NCI-H1436 treated with DMSO at 0.1 percent for 48 hours (cell line): Measurements from ENCODE around the gene BMAL1.

ENCODE experiments used
- DNase-seq: peaks from one replicate; lab custom pipeline; 2025; lab: John Stamatoyannopoulos, UW

Gene BMAL1

GRCh38 chr11:13291800-13292199 is 14.2 kb downstream of the BMAL1 start:
- no peak for DNase-seq

DNA sequence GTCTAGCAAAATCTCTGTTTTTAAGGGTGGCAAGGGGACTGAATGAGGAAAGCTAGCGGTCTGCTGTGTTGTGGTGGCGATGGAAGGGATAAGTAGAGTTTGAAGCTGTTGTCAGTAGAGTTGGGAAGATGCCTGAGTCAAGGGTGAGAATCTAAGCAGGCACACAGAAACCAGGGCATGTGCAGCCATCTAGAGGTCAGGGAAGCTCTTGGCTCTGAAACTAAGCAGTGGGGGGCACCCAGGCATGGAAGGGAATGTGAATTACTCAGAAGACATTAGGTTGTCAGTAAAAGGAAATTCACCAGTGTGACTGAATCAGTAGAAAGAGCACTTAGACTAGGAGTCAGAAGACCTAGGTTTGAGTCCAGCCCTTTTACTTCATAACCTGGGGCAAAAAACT is 15.4 kb downstream of the BMAL1 start:
- no peak for DNase-seq

- no peak for DNase-seq
These were observed 16.6 kb downstream of the BMAL1 start for GRCh38 chr11:13294178-13294577.

DNA sequence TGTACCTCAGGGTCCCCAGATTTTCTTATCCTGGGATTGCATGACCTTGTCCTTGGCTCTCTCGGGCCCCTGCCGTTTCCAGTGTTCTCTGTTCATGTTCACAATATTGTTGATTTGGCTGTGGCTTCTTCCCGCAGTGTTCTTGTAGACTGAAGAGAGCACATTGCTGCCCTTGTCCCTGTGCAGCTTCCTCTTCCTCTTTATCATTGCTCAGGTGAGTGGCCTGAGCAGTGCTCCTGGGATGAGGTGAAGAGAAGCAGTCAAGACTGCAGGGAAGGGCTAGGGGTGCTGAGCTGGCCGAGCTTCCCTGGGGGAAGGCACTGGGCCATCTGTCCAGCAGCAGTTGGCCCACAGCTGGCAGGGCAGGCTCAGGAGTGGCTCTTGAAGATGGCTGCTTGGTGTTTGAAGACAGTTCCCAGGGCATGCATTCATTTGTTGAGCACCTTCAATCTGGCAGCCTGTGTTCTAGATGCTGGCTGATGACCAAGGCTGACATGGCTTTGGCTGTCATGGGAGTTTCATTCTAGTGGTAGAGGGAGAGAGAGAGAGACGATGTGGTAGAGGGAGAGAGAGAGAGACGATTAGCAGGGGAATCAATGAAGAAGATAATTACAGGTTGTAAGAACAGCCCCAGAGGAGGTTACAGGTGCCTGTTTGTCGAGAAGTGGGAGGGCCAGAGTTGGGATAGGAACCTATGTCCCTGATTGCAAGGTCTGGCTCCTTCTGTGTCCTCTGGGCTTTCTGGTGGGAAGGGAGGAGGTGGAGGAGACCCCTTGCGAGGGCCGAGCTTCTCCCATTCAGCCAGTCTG is 17.4 kb downstream of the BMAL1 start:
- DNase-seq: no peak

DNA sequence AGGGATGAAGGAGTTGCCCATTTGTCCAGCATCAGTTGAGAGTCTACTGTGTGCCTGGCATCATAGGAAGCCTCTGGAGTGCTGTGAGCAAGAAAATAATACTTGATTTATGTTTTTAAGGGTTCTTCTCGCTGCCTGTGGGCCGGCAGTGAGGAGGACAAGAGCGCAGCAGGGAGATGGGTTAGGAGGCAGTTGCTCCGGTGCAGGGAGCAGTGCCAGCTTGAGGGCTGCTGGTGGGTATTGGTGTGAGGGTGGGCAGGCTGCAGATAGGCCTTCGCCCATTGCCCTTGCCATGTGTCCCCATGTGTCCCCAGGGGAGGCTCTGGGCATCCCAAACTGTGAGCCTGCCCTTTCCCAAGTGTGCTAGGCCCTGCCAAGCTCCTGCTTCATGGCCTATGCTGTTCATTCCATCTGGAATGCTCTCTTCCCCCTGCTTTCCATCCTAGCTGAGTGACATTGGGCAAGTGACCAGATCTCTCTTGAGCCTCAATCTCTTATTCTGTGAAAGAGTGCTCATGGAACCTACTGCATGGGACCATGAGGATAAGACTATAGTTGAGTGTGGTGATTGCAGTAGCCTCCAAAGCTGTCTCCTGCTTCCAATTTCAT is 19.8 kb downstream of the BMAL1 start:
- DNase-seq: no peak

GRCh38 chr11:13297917-13298356 is 20.3 kb downstream of the BMAL1 start:
- DNase-seq: no peak

DNA sequence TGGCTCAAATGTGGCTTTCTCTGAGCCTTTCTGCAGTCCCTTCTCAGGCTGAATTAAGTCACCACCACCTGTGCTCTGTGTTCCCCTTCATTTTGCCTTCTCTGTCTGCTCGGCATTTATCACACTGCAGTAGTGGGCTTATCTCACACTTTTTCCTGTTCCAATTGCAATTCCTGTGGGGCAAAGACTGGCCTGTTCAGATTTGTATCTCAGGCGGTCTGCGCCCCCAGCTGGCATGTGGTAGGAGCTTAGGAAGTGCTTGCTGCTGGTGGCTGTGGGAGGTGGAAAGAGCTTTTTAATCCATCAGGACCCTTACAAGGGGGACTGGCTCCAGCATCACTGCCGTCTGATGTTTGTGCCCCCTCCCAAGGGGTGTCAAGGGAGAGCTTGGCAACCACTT is 21.2 kb downstream of the BMAL1 start:
- no peak for DNase-seq

- no peak for DNase-seq
These were observed 23.9 kb downstream of the BMAL1 start for GRCh38 chr11:13301522-13301921.

- no peak for DNase-seq
These were observed 24.9 kb downstream of the BMAL1 start for GRCh38 chr11:13302420-13302958.

DNA sequence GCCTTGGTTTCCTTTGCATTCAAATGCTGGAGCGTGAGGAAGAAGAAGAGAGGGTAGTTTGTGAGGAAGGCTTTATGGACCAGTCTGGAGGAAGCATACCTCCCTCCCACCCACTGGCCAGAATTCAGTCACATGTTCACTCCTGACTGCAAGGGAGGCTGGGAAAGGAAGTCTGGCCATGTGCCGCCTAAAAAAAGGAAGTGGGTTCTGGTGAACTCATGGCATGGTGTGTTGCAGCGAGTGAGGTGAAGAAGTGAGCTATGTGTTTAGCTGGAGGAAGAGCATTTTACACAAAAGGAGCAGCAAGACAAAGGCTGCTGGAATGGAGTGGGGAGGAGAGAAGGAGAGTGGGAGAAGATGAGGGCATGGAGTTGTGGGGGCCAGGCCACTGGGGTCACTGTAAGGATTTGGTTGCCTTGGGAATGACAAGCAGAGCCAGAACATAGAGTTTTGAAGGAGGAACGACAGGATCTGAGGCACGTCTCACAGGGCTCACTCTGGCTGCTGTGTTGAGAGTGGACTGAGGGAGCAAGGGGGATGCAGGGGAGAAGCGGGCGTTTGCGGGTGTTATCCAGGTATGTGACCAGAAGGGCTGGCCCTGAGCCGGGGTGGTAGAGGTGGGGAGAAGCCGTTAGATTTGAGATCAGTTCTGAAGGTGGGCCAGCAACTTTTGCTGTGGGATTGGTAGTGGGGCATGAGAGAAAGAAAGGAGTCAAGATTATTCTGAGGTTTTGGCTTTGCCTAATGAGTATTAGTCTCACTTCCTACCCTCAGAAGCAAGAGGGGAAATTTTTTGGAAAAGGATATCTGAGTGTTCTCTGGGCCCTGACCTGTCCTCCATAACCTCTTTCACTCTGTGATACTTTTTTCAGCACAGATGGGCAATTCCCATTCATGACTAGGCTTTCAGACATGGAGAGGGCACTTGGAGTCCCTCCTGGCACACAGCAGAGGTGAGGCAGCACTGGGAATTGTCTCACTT is 26.4 kb downstream of the BMAL1 start:
- no peak for DNase-seq

- DNase-seq: no peak
These were observed 27.2 kb downstream of the BMAL1 start for GRCh38 chr11:13304655-13305335.

DNA sequence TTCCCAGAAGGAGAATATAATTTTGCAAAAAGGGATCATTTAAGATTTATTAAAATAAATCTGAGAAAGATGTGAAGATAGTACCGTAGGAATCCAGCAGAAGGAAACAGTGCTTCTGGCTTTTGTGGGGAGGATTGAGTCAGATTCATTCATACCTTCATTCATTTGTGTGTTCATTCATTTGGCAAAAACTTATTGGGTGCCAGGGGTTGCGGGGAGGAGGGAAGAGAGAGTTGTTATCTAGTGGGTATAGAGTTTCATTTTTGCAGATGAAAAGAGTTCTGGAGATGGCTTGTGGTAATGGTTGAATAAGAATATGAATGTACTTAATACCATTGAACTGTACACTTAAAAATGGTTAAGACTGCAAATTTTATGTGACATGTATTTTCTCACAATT is 31.1 kb downstream of the BMAL1 start:
- no peak for DNase-seq

GRCh38 chr11:13309156-13309555 is 31.6 kb downstream of the BMAL1 start:
- DNase-seq: no peak

DNA sequence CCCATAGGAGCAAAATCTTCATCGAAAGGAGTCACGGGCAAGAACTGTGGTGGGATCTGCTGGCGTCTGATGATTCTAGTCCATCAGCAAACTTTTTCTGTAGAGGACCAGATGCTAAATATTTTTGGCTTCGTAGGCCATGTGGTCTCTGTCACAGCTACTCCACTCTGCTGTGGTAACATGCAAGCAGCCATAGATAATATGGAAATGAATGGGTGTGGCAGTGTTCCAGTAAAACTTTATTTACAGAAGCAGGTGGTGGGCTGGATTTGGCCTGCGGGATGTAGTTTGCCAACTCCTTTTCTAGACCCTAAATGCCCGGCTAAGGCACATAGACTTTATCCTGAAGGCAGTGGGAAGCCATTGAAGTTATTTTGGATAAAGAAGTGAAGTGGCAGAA is 32.9 kb downstream of the BMAL1 start:
- no peak for DNase-seq

- no peak for DNase-seq
These were observed 34.0 kb downstream of the BMAL1 start for GRCh38 chr11:13311570-13311969.

DNA sequence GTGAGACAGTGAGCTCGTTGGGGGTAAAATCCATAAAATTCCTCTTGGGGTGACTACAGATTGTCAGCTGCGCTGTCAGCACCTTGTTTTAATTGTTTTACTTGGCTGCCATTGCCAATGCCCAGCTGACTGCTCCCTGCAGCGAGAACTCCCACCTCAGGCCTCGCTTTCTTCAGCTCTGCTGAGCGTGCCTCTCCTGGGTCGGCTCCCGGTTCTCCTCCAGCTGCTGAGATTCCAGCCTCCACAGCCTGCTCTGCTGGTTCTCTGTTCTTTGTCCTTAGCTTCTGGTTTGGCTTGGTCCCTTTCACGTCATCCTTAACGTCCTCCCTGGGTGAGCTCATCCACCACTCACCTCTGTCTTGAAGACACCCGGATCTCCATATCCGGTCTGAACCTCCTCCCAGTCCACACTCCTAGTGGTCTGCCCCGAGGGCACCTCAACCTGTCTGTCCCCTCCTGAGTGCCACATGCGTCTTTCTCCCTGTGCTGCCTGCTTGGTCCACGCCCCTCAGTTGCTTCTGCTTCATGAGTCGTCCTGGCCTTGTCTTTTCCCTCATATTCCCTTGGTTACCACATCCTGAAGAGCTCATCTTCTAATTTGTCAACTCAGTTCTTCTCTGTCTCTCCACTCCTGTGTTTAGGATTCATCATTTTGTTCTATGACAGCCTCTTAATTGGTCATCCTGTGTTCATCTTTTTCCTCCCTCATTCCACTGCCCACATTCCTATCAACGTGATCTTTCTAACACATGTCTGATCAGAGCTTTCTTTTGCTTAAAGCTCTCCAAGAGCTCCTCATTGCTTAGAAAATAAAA is 35.6 kb downstream of the BMAL1 start:
- no peak for DNase-seq

DNA sequence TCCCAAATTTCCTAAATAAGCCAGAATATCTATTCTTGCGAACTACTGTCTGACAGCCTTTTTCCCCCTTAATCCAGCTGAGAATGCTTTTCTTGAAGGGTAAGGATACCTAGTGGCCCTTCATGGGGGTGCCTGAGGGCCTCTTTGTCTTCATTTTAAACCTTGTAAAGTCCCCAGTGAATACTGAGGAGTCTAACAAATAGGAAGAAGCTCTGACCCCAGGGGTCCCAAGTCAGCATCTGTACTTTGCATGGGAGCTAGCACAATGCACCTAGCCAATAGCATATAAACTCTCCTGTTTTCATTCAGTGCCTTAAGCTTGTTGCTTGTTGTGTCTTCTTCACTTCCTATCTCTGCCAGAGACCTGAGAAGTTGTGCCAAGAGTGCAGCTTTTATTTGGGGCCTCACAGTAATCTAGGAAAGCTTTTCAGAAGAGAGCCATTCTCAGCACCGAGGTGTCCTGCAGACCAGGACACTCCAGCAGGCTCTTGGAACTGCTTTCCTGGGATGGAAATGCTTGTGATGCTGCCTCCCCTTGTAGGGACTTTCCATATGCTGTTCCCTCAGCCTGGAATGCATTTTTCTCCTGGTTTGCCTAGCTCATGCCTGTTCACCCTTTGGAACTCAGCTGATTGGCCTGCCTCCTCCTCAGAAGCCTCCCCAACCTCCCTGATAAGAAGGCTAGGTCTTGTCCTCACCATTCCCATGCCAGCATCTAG is 37.2 kb downstream of the BMAL1 start:
- no peak for DNase-seq

GRCh38 chr11:13315517-13316432 is 38.2 kb downstream of the BMAL1 start:
- no peak for DNase-seq

DNA sequence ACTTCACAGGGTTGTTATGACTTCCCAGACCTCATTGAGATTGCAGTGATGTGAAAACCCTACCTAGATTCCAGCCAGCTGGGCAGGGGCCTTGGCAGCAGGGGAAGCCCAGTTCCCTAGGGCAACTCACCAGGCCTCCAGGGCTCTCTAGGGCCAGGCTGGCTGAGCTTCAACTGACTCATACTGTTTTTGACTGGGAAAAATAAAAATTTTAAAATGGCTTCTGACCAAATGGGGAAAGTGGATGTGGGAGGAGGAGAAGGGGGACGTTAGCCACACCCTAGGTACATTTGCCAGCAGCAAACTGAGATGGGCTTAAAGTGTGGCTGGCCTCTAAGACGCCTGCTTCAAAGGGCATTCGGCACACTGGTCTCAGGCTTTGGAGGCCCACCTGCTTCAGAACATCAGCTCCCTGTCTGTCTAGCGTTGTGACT is 39.0 kb downstream of the BMAL1 start:
- no peak for DNase-seq
